GM18861 (cell line): Measurements from ENCODE around the gene ACSL3.

Source experiments
- ATAC-seq: cut with Tn5 transposase; IDR thresholded peaks from one replicate; pipeline ENCODE4 v1.9.1; 2021; ENCODE audit not compliant: unreplicated experiment

Gene ACSL3

GRCh38 chr2:222878877-222879603 lies 18.2 kb downstream of the ACSL3 start:
- ATAC-seq: no peak

- ATAC-seq: no peak
Observed at GRCh38 chr2:222879604-222879933, 18.7 kb downstream of the ACSL3 start.

GRCh38 chr2:222882484-222882928 lies 21.7 kb downstream of the ACSL3 start:
- ATAC-seq: no peak

GRCh38 chr2:222883420-222883819 lies 22.6 kb downstream of the ACSL3 start:
- ATAC-seq: no peak

GRCh38 chr2:222884114-222884771 lies 23.4 kb downstream of the ACSL3 start:
- no peak for ATAC-seq

- ATAC-seq: no peak
Observed at GRCh38 chr2:222884805-222885424, 24.1 kb downstream of the ACSL3 start.

- no peak for ATAC-seq
Observed at GRCh38 chr2:222887124-222887523, 26.3 kb downstream of the ACSL3 start.

- ATAC-seq: no peak
Observed at GRCh38 chr2:222888716-222889115, 27.9 kb downstream of the ACSL3 start.

GRCh38 chr2:222891890-222892289 lies 31.1 kb downstream of the ACSL3 start:
- ATAC-seq: no peak

- no peak for ATAC-seq
Observed at GRCh38 chr2:222892321-222892720, 31.5 kb downstream of the ACSL3 start.

GRCh38 chr2:222892761-222893160 lies 31.9 kb downstream of the ACSL3 start:
- ATAC-seq: no peak

GRCh38 chr2:222893716-222894115 lies 32.9 kb downstream of the ACSL3 start:
- ATAC-seq: no peak

GRCh38 chr2:222895144-222895543 lies 34.3 kb downstream of the ACSL3 start:
- ATAC-seq: no peak

- no peak for ATAC-seq
Observed at GRCh38 chr2:222897898-222898297, 37.1 kb downstream of the ACSL3 start.

GRCh38 chr2:222899413-222900181 lies 38.8 kb downstream of the ACSL3 start:
- no peak for ATAC-seq

- no peak for ATAC-seq
Observed at GRCh38 chr2:222900354-222900753, 39.5 kb downstream of the ACSL3 start.

- ATAC-seq: no peak
Observed at GRCh38 chr2:222902660-222903059, 41.8 kb downstream of the ACSL3 start.

GRCh38 chr2:222903234-222904220 lies 42.7 kb downstream of the ACSL3 start:
- peak; percentile 99 for ATAC-seq

- ATAC-seq: no peak
Observed at GRCh38 chr2:222904557-222905258, 43.9 kb downstream of the ACSL3 start.

GRCh38 chr2:222907048-222907447 lies 46.2 kb downstream of the ACSL3 start:
- no peak for ATAC-seq
